ENCODE results near the gene AZU1. TPM values are rescaled to one million over a fixed set of nuclear protein-coding genes. Genes with fewer than 3 reads are reported as not detected.

AZU1 gene
- total RNA-seq, 2 experiments from 2014 or later, result not detected

DNA sequence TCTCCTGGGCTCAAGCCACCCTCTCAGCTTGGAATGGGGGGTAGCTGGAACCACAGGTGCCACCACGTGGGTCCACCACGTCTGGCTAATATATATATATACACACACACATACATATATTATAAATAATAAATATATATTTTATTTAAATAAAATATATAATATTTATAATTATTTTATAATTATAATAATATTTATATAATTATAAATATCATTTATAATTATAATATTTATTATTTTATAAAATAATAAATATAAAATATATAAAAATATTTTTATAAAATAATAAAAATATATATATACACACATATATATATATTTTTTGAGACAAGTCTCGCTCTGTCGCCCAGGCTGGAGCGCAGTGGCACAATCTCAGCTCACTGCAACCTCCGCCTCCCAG is 26.9 kb downstream of the AZU1 start:
- Mint-ChIP-seq H3K27ac (no peak overlapping the region), H3K4me3 (no peak overlapping the region), H3K27me3 (peaks cover 9% of the 10 kb centered on the region), H3K36me3 (ENCODE audit: low read depth) (no peaks in the 10 kb centered on the region), H3K4me1 (ENCODE audit: low read depth) (no peaks in the 10 kb centered on the region), H3K9me3 (no peaks in the 10 kb centered on the region)
- ATAC-seq (no peak), DNase-seq (no peak)
- intact Hi-C loops (cut with micrococcal nuclease), result no loop called here
- TF ChIP-seq, protein P1, sequence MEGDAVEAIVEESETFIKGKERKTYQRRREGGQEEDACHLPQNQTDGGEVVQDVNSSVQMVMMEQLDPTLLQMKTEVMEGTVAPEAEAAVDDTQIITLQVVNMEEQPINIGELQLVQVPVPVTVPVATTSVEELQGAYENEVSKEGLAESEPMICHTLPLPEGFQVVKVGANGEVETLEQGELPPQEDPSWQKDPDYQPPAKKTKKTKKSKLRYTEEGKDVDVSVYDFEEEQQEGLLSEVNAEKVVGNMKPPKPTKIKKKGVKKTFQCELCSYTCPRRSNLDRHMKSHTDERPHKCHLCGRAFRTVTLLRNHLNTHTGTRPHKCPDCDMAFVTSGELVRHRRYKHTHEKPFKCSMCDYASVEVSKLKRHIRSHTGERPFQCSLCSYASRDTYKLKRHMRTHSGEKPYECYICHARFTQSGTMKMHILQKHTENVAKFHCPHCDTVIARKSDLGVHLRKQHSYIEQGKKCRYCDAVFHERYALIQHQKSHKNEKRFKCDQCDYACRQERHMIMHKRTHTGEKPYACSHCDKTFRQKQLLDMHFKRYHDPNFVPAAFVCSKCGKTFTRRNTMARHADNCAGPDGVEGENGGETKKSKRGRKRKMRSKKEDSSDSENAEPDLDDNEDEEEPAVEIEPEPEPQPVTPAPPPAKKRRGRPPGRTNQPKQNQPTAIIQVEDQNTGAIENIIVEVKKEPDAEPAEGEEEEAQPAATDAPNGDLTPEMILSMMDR (IDR thresholded peaks at IDR 0.05), result no peak
- ChIA-PET CTCF (interaction anchor here (0.9 kb wide), 1 partner anchor 130 kb away, joined by 4 read pairs; the partner anchor contains the start of gene WDR18), POLR2A (interaction anchor here (0.5 to 0.6 kb wide), 3 partner anchors 18 to 72 kb away, joined by 3 to 4 read pairs (median 3); no protein-coding TSS in a partner anchor)

DNA sequence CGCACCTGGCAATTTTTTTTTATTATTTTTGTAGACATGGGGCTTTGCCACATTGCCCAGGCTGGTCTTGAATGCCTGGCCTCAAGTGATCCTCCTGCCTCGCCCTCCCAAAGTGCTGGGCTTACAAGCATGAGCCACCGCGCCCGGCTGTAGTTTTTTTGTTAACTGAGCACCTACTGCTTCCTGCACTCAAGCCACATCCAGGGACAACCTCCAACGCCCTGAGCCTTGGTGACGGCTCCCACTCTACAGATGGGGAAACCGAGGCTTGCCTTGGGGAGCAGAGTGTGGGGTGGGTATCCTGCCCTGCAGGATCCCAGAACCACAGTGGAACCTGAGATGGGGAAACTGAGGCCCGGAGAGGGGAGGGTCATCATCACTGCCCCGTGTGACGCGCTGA is 27.5 kb downstream of the AZU1 start:
- intact Hi-C loops (cut with micrococcal nuclease), result loop anchor here (5.0 kb wide), 1 partner anchor 127 kb away; the partner anchor contains the start of gene WDR18
- Mint-ChIP-seq H3K27me3 (peaks cover 12% of the 10 kb centered on the region), H3K4me1 (ENCODE audit: low read depth) (no peaks in the 10 kb centered on the region), H3K27ac (no peak overlapping the region), H3K36me3 (ENCODE audit: low read depth) (no peaks in the 10 kb centered on the region), H3K9me3 (no peaks in the 10 kb centered on the region), H3K4me3 (no peak overlapping the region)
- CTCF ChIA-PET, result interaction anchor here (0.7 kb wide), 1 partner anchor 86 kb away, joined by 3 read pairs; no protein-coding TSS in a partner anchor
- DNase-seq (no peak), ATAC-seq (no peak)
- POLR2A ChIA-PET, result no interaction called here
- TF ChIP-seq, protein P1 (IDR thresholded peaks at IDR 0.05), result no peak

DNA sequence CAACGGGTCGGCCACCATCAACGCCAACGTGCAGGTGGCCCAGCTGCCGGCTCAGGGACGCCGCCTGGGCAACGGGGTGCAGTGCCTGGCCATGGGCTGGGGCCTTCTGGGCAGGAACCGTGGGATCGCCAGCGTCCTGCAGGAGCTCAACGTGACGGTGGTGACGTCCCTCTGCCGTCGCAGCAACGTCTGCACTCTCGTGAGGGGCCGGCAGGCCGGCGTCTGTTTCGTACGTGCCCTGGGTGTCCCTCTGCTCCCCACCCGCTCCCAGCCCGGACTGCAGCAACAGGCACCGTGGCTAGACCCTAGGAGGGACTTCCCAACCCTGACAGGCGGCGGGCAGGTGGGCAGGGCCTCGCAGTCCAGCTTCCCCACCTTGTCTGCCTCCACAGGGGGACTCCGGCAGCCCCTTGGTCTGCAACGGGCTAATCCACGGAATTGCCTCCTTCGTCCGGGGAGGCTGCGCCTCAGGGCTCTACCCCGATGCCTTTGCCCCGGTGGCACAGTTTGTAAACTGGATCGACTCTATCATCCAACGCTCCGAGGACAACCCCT is 28.0 kb downstream of the AZU1 start:
- ChIA-PET CTCF (interaction anchor here (0.7 to 1.5 kb wide), 5 partner anchors 11 to 86 kb away, joined by 3 to 6 read pairs (median 3); no protein-coding TSS in a partner anchor), POLR2A (no interaction called here)
- Mint-ChIP-seq H3K4me1 (ENCODE audit: low read depth) (no peaks in the 10 kb centered on the region), H3K27ac (no peak overlapping the region), H3K36me3 (ENCODE audit: low read depth) (no peaks in the 10 kb centered on the region), H3K27me3 (peaks cover 11% of the 10 kb centered on the region), H3K4me3 (no peak overlapping the region), H3K9me3 (no peaks in the 10 kb centered on the region)
- ATAC-seq, result no peak
- TF ChIP-seq, protein P1 (IDR thresholded peaks at IDR 0.05), result no peak
- DNase-seq, result no peak
- intact Hi-C loops (cut with micrococcal nuclease), result loop anchor here (5.0 kb wide), 1 partner anchor 127 kb away; the partner anchor contains the start of gene WDR18

DNA sequence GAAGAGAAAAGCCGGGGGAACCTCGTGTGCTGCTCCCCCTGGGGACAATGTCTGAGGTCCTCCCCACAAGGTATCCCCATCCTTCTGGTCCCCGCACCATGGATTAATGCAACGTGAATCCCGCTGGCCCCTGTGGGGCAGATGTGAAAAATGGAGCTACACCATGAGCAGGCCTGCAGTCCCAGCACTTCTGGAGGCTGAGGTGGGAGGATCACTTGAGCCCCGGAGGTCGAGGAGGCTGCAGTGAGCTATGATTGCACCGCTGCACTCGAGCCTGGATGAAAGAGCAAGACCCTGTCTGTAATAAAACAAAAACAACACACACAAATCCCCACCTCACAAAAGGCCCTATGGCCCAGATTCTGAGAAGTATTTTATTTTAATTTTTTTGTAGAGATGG is 30.6 kb downstream of the AZU1 start:
- ChIA-PET CTCF (interaction anchor here (0.7 to 1.3 kb wide), 4 partner anchors 9 to 126 kb away, joined by 3 to 4 read pairs (median 4); partner anchors contain the start of gene WDR18), POLR2A (interaction anchor here (0.9 kb wide), 1 partner anchor 35 kb away, joined by 3 read pairs; the partner anchor contains the start of genes MED16 and RNU6-9)
- H3K27me3 Mint-ChIP-seq, result peaks cover 14% of the 10 kb centered on the region
- H3K4me1 Mint-ChIP-seq (ENCODE audit: low read depth), result peaks cover 9% of the 10 kb centered on the region
- H3K27ac Mint-ChIP-seq, result no peak overlapping the region
- intact Hi-C loops (cut with micrococcal nuclease), result loop anchor here (5.0 kb wide), 1 partner anchor 124 kb away; the partner anchor contains the start of gene WDR18
- DNase-seq (no peak), ATAC-seq (no peak)
- H3K4me3 Mint-ChIP-seq, result no peak overlapping the region
- no peaks in the 10 kb centered on the region for H3K9me3 Mint-ChIP-seq
- H3K36me3 Mint-ChIP-seq (ENCODE audit: low read depth), result no peaks in the 10 kb centered on the region
- TF ChIP-seq, protein P1 (IDR thresholded peaks at IDR 0.05), result no peak

Measured in activated CD8-positive, alpha-beta T cell treated with anti-CD3 and anti-CD28 coated beads for 36 hours (primary cell).